ENCODE measurements around the gene PAX1.

PAX1 gene

DNA sequence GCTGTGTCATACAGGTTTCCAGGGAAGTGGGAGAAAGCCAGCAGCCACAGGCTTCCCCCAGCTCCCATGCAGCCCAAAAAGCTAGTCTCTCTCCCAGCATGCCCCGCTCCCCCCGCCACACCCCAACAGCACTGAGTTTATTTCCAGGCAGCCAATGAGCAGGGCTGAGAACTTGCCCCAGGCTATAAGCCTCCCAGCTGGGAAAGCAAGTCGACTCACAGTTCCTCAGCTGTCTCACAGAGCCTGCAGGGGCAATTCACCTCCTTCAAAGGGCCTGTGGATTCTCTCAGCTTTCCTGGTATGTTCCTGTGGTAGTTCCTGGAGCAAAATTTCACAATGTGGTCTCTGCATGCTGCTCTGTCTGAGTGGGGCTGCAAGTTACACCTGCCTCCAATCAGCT, 34.2 kb downstream of the PAX1 start:
- no peak for DNase-seq (ENCODE audit: low read depth)

DNA sequence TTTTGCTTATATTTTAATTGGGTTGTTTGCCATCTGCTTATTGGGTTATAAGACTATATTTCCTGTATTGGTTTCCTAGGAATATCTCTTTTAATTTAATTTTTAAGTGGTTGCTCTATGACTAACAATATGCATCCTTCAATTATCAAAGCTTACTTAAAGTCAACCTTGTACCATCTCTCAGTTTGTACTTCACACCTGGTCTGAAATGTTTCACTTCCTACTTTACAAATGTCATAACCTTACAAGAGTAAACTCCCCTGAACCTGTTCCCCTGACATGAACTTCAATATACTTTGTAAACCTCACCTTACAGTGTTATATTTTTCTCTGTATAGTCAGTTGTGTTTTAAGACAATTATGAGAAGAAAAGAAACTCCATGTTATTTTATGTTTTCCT, 35.8 kb downstream of the PAX1 start:
- DNase-seq (ENCODE audit: low read depth): no peak

- DNase-seq (ENCODE audit: low read depth): no peak
These were observed 57.2 kb downstream of the PAX1 start for GRCh38 chr20:21762646-21763045.

GRCh38 chr20:21767200-21767738, 61.8 kb downstream of the PAX1 start:
- DNase-seq (ENCODE audit: low read depth): no peak

DNA sequence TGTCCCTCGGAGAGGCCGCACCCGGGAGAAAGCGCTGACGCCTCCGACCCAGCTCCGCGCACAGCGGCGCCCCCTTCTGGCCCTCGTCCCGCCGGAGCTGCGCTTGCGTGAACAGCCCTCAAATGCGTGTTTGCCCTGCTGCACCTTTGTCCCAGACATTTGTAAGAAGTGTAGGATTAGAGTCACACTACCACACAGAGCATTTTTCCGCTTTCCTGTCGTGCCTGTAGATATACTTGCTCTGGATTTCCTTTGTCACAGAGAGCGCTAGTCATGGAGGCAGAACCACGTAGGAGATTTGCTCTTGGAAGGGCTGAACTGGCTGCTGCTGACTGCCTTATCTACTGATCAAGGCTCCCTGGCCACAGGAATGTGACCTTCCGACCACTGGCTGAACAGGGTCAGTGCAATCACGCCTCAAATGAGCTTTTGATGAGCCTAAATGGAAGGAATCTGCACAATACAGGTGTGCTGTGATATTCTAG, 62.3 kb downstream of the PAX1 start:
- no peak for DNase-seq (ENCODE audit: low read depth)
